H1 (cell line): Measurements from ENCODE around the gene UBE2Q2. TPM values are rescaled to one million over a fixed set of nuclear protein-coding genes. Genes with fewer than 3 reads are reported as not detected.

Experiments used
- CTCF ChIA-PET: fragments of 300-600 bp; sonication (Branson Sonifier 250); formaldehyde crosslinking; loops from one replicate; lab custom pipeline; 2021; ENCODE audit not compliant: partially characterized antibody; lab: Charles Lee
- POLR2A ChIA-PET: fragments of 300-600 bp; sonication (Branson Sonifier 250); formaldehyde crosslinking; loops from one replicate; lab custom pipeline; 2021; ENCODE audit warnings: inconsistent platforms; ENCODE audit not compliant: partially characterized antibody; lab: Charles Lee
- DNase-seq, 2 experiments: peaks; one replicate each; pipeline versions ENCODE4 v3.0.0 to v3.0.0-alpha.2; 2010 to 2022; ENCODE audit warnings: low spot score in 2 of 2, low read depth in 1 of 2, mixed read lengths in 1 of 2
- FAIRE-seq: peaks from 2 replicates; lab custom pipeline; 2011; peaks lifted over from hg19 to GRCh38; lab: Jason Lieb, UNC
- H2AFZ ChIP-seq: 2 replicates; pipeline ENCODE4 v1.8.1; 2012; ENCODE audit warnings: low read length, inconsistent platforms
- H2AK5ac ChIP-seq: 2 replicates; pipeline ENCODE4 v1.6.1; 2013; ENCODE audit warnings: low read depth, low read length
- H2BK120ac ChIP-seq: replicated peaks from 2 replicates; pipeline ENCODE3; 2013; ENCODE audit warnings: low read depth, low read length, inconsistent platforms
- H2BK12ac ChIP-seq: 2 replicates; pipeline ENCODE4 v1.6.1; 2013; ENCODE audit warnings: low read depth, low read length
- H2BK15ac ChIP-seq: 2 replicates; pipeline ENCODE4 v1.6.1; 2013; ENCODE audit warnings: low read length
- H2BK20ac ChIP-seq: 2 replicates; pipeline ENCODE4 v1.6.1; 2013; ENCODE audit warnings: low read length
- H2BK5ac ChIP-seq: 2 replicates; pipeline ENCODE4 v1.6.1; 2013; ENCODE audit warnings: low read depth, low read length
- H3K14ac ChIP-seq: 2 replicates; pipeline ENCODE4 v1.6.1; 2013; ENCODE audit warnings: inconsistent platforms; ENCODE audit not compliant: insufficient read length
- H3K18ac ChIP-seq: 2 replicates; pipeline ENCODE4 v1.6.1; 2013; ENCODE audit warnings: low read length; ENCODE audit errors: extremely low read depth
- H3K23ac ChIP-seq: 2 replicates; pipeline ENCODE4 v1.6.1; 2013; ENCODE audit warnings: inconsistent platforms; ENCODE audit not compliant: insufficient read length
- H3K23me2 ChIP-seq: 2 replicates; pipeline ENCODE4 v1.6.1; 2013; ENCODE audit warnings: low read depth, low read length
- H3K27ac ChIP-seq: 2 replicates; pipeline ENCODE4 v1.6.1; 2011; ENCODE audit warnings: low read depth, low read length, inconsistent platforms
- H3K27me3 ChIP-seq, 4 experiments: replicated peaks in 1 of 4; 1 replicate in 1 of 4; 2 replicates in 3 of 4; pipeline versions ENCODE4 v1.6.1 to v1.8.1; 2011 to 2013; ENCODE audit warnings: low read length in 3 of 4, mild to moderate bottlenecking in 3 of 4, inconsistent platforms in 2 of 4, mixed read lengths in 2 of 4, moderate library complexity in 1 of 4; ENCODE audit not compliant: control insufficient read depth in 3 of 4, insufficient read depth in 3 of 4; ENCODE audit errors: extremely low read depth in 1 of 4
- H3K36me3 ChIP-seq, 4 experiments: 2 replicates each; pipeline versions ENCODE4 v1.6.1 to v1.8.1; 2011 to 2013; ENCODE audit warnings: mild to moderate bottlenecking in 4 of 4, low read length in 3 of 4, moderate library complexity in 2 of 4, control low read depth in 1 of 4, inconsistent platforms in 1 of 4; ENCODE audit not compliant: insufficient read depth in 4 of 4, control insufficient read depth in 2 of 4
- H3K4ac ChIP-seq: replicated peaks from 2 replicates; pipeline ENCODE3; 2013; ENCODE audit warnings: low read length, low read depth, mixed read lengths, inconsistent platforms; ENCODE audit not compliant: insufficient read length
- H3K4me1 ChIP-seq, 4 experiments: replicated peaks in 1 of 4; 1 replicate in 1 of 4; 2 replicates in 3 of 4; pipeline versions ENCODE4 v1.6.1 to v1.8.1; 2011 to 2013; ENCODE audit warnings: low read length in 3 of 4, inconsistent platforms in 2 of 4, mixed read lengths in 1 of 4; ENCODE audit not compliant: insufficient read depth in 4 of 4, control insufficient read depth in 3 of 4
- H3K4me2 ChIP-seq, 2 experiments: 2 replicates each; pipeline versions ENCODE4 v1.6.1 to v1.8.1; 2011 to 2013; ENCODE audit warnings: low read depth in 2 of 2, low read length in 2 of 2, control low read depth in 1 of 2, inconsistent platforms in 1 of 2, mild to moderate bottlenecking in 1 of 2; ENCODE audit not compliant: insufficient read depth in 1 of 2
- H3K4me3 ChIP-seq, 4 experiments: fragments of 200-600, 300-600 bp in 1 of 4; sonication (generic), shearing (Covaris generic), sonication (Bioruptor Twin) in 1 of 4; 2 replicates each; pipeline versions ENCODE4 v1.5.1 to v1.8.1; 2011 to 2016; ENCODE audit warnings: low read length in 4 of 4, low read depth in 3 of 4, control low read depth in 2 of 4, inconsistent platforms in 2 of 4, mild to moderate bottlenecking in 2 of 4, mixed read lengths in 1 of 4, moderate library complexity in 1 of 4; ENCODE audit not compliant: insufficient read depth in 2 of 4; ENCODE audit errors: extremely low read depth in 1 of 4
- H3K56ac ChIP-seq: replicated peaks from 2 replicates; pipeline ENCODE3; 2013; ENCODE audit warnings: low read depth, mild to moderate bottlenecking, mixed read lengths, low read length, inconsistent platforms; ENCODE audit not compliant: insufficient read length
- H3K79me1 ChIP-seq: 2 replicates; pipeline ENCODE4 v1.6.1; 2013; ENCODE audit warnings: low read depth, low read length, control low read depth
- H3K79me2 ChIP-seq, 2 experiments: 2 replicates each; pipeline versions ENCODE4 v1.6.1 to v1.8.1; 2012 to 2013; ENCODE audit warnings: low read length in 2 of 2, mild to moderate bottlenecking in 2 of 2, inconsistent platforms in 1 of 2; ENCODE audit not compliant: insufficient read depth in 2 of 2, control insufficient read depth in 1 of 2
- H3K9ac ChIP-seq, 4 experiments: replicated peaks in 1 of 4; 1 replicate in 1 of 4; 2 replicates in 3 of 4; pipeline versions ENCODE4 v1.6.1 to v1.8.1; 2011 to 2013; ENCODE audit warnings: low read depth in 3 of 4, low read length in 3 of 4, control low read depth in 2 of 4, mild to moderate bottlenecking in 2 of 4, moderate library complexity in 2 of 4, inconsistent platforms in 1 of 4; ENCODE audit errors: extremely low read depth in 1 of 4
- H3K9me3 ChIP-seq, 2 experiments: 2 replicates each; pipeline versions ENCODE4 v1.6.1 to v1.8.1; 2012 to 2013; ENCODE audit warnings: mild to moderate bottlenecking in 2 of 2, moderate library complexity in 2 of 2, control low read depth in 1 of 2, inconsistent platforms in 1 of 2, low read depth in 1 of 2, low read length in 1 of 2, mixed read lengths in 1 of 2; ENCODE audit not compliant: insufficient read depth in 2 of 2
- H4K20me1 ChIP-seq, 2 experiments: replicated peaks in 1 of 2; 2 replicates each; pipeline versions ENCODE3 to v1.8.1; 2011 to 2013; ENCODE audit warnings: inconsistent platforms in 2 of 2, low read length in 2 of 2, mild to moderate bottlenecking in 1 of 2; ENCODE audit not compliant: insufficient read depth in 2 of 2, control insufficient read depth in 1 of 2
- H4K5ac ChIP-seq: 2 replicates; pipeline ENCODE4 v1.6.1; 2013; ENCODE audit warnings: low read length, low read depth, mixed read lengths, inconsistent platforms; ENCODE audit not compliant: insufficient read length
- H4K8ac ChIP-seq: 2 replicates; pipeline ENCODE4 v1.8.0; 2013; ENCODE audit warnings: mild to moderate bottlenecking, moderate library complexity, low read length, inconsistent platforms; ENCODE audit not compliant: insufficient read depth; ENCODE audit errors: extremely low read depth
- H4K91ac ChIP-seq: replicated peaks from 2 replicates; pipeline ENCODE3; 2013; ENCODE audit warnings: low read length, mixed read lengths, inconsistent platforms; ENCODE audit not compliant: insufficient read length
- SIX5 ChIP-seq: IDR thresholded peaks from 2 replicates; pipeline ENCODE4 v1.6.1; 2011; ENCODE audit warnings: mild to moderate bottlenecking, low read depth, low read length
- whole genome bisulfite sequencing, 2 experiments: shearing (Covaris generic) in 1 of 2; methylation state at CpG; one replicate each; pipeline versions ENCODE4 v1.1.6 to v1.1.7; 2013 to 2015; ENCODE audit warnings: low lambda C conversion rate in 2 of 2, mixed read lengths in 2 of 2, inconsistent platforms in 1 of 2, low coverage in 1 of 2, missing lambda C conversion rate in 1 of 2; ENCODE audit not compliant: insufficient replicate concordance in 2 of 2, insufficient coverage in 1 of 2, insufficient read length in 1 of 2; ENCODE audit errors: extremely low coverage in 1 of 2, missing lambda C conversion rate in 1 of 2; 5-methylcytosine and 5-hydroxymethylcytosine counted together
- polyA plus RNA-seq, 7 experiments: library from polyadenylated mRNA; depleted of rRNA in 3 of 7; stranded (reverse) in 5 of 7; unstranded in 2 of 7; fragments of >200 nt in 5 of 7; fragments of 200-250 nt in 2 of 7; gene quantifications; 1 replicate in 5 of 7; 2 replicates in 1 of 7; 4 replicates in 1 of 7; pipeline versions ENCODE4 v1.2.1 to v1.2.3, GENCODE V29; 2011 to 2013; ENCODE audit warnings: missing spikeins in 2 of 7, mixed read lengths in 2 of 7
- total RNA-seq: library from RNA; stranded (reverse); fragmentation: NEBNext Ultra II Directional; extraction: Animal tissue kit (Norgen Biotek cat#: 25700); gene quantifications from 2 replicates; pipeline ENCODE4 v1.2.1, GENCODE V29; 2021

UBE2Q2 gene
- total and polyA plus RNA-seq, 2 of the 8 experiments (the other 6 are each of a cell fraction or from before 2014, with no cell fraction given) = 10.1 to 22.7 TPM

DNA sequence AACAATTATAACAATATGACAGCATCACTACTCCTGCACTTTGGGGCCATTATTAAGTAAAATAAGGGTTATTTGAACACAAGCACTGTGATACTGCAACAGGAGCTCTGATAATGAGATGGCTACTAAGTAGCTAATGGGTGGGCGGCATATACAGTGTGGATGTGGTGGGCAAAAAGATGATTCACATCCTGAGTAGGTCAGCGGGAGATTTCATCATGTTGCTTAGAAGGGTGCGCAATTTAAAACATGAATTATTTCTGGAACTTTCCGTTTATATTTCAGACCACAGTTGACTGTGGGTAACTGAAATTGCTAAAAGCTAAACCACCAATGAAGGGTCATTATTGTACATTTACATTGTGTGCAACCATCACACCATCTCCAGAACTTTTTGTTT, 102.7 kb downstream of the UBE2Q2 start:
- Histone ChIP-seq H3K23me2 (no peaks in the 10 kb centered on the region; the same call in 1 of the 2 replicates), H4K20me1 (no peaks in the 10 kb centered on the region), H2BK15ac (no peak overlapping the region), H2BK5ac (no peak overlapping the region), H2AFZ (no peak overlapping the region), H3K79me1 (no peaks in the 10 kb centered on the region), H3K27ac (no peak overlapping the region), H3K27me3 (no peaks in the 10 kb centered on the region), H3K9ac (no peak overlapping the region), H3K4me1 (no peaks in the 10 kb centered on the region), H3K56ac (no peak overlapping the region), H2AK5ac (no peak overlapping the region), H3K4me3 (no peak overlapping the region), H4K8ac (no peak overlapping the region), H3K4ac (no peak overlapping the region), H4K5ac (no peak overlapping the region), H4K91ac (no peak overlapping the region), H3K18ac (no peak overlapping the region), H2BK20ac (no peak overlapping the region), H3K36me3 (no peaks in the 10 kb centered on the region), H2BK12ac (no peak overlapping the region), H2BK120ac (no peak overlapping the region), H3K4me2 (no peak overlapping the region), H3K14ac (no peak overlapping the region), H3K9me3 (0 out of 4 replicates have a peak, but pooled peaks cover 0 to 2% of the 10 kb centered on the region in 2 experiments), H3K79me2 (no peaks in the 10 kb centered on the region), H3K23ac (no peak overlapping the region)
- POLR2A ChIA-PET = no interaction called here
- no peak for DNase-seq
- TF ChIP-seq SIX5 = no peak
- CTCF ChIA-PET = interaction anchor here (1.4 to 1.6 kb wide), 2 partner anchors 24 to 136 kb away, joined by 4 read pairs; no protein-coding TSS in a partner anchor
- WGBS, 2 experiments = 89% methylated on average over 4 of the region's 4 CpGs; no CpG with 5 or more reads in 1 of the 2 experiments
- no peak for FAIRE-seq
